ENCODE results near the gene MPZL3.

Gene MPZL3

GRCh38 chr11:118251858-118252652 is at the start of gene MPZL3:
TSS of gene MPZL3 (minus strand) at chr11:118252365. CDS start at chr11:118252294, 71 bp downstream.
- peak; percentile 57 to 71 (median 62) for DNase-seq (ENCODE audit: low read depth in 3 of 3, low spot score in 1 of 3)

- no peak for DNase-seq (ENCODE audit: low read depth in 3 of 3, low spot score in 1 of 3)
These were observed 49.5 kb upstream of the MPZL3 start for GRCh38 chr11:118301600-118302195.

GRCh38 chr11:118295815-118296454 is 43.8 kb upstream of the MPZL3 start:
- no peak for DNase-seq (ENCODE audit: low read depth in 3 of 3, low spot score in 1 of 3)

- DNase-seq (ENCODE audit: low read depth in 3 of 3, low spot score in 1 of 3), result no peak
These were observed 43.0 kb upstream of the MPZL3 start for GRCh38 chr11:118295199-118295598.

- no peak for DNase-seq (ENCODE audit: low read depth in 3 of 3, low spot score in 1 of 3)
These were observed 41.9 kb upstream of the MPZL3 start for GRCh38 chr11:118294053-118294452.

- no peak for DNase-seq (ENCODE audit: low read depth in 3 of 3, low spot score in 1 of 3)
These were observed 39.4 kb upstream of the MPZL3 start for GRCh38 chr11:118291477-118292135.

GRCh38 chr11:118290923-118291322 is 38.8 kb upstream of the MPZL3 start:
- no peak for DNase-seq (ENCODE audit: low read depth in 3 of 3, low spot score in 1 of 3)

GRCh38 chr11:118289401-118289800 is 37.2 kb upstream of the MPZL3 start:
- no peak for DNase-seq (ENCODE audit: low read depth in 3 of 3, low spot score in 1 of 3)

GRCh38 chr11:118287006-118287405 is 34.8 kb upstream of the MPZL3 start:
- no peak for DNase-seq (ENCODE audit: low read depth in 3 of 3, low spot score in 1 of 3)

- DNase-seq (ENCODE audit: low read depth in 3 of 3, low spot score in 1 of 3), result no peak
These were observed 34.4 kb upstream of the MPZL3 start for GRCh38 chr11:118286545-118286944.

GRCh38 chr11:118283756-118284350 is 31.7 kb upstream of the MPZL3 start:
- no peak for DNase-seq (ENCODE audit: low read depth in 3 of 3, low spot score in 1 of 3)

GRCh38 chr11:118283037-118283636 is 31.0 kb upstream of the MPZL3 start:
- no peak for DNase-seq (ENCODE audit: low read depth in 3 of 3, low spot score in 1 of 3)

- no peak for DNase-seq (ENCODE audit: low read depth in 3 of 3, low spot score in 1 of 3)
These were observed 30.4 kb upstream of the MPZL3 start for GRCh38 chr11:118282606-118283005.

GRCh38 chr11:118281284-118281683 is 29.1 kb upstream of the MPZL3 start:
- no peak for DNase-seq (ENCODE audit: low read depth in 3 of 3, low spot score in 1 of 3)

GRCh38 chr11:118277312-118277711 is 25.1 kb upstream of the MPZL3 start:
- no peak for DNase-seq (ENCODE audit: low read depth in 3 of 3, low spot score in 1 of 3)

- DNase-seq (ENCODE audit: low read depth in 3 of 3, low spot score in 1 of 3), result no peak
These were observed 24.3 kb upstream of the MPZL3 start for GRCh38 chr11:118276422-118276821.

GRCh38 chr11:118275176-118275575 is 23.0 kb upstream of the MPZL3 start:
- DNase-seq (ENCODE audit: low read depth in 3 of 3, low spot score in 1 of 3), result no peak

- no peak for DNase-seq (ENCODE audit: low read depth in 3 of 3, low spot score in 1 of 3)
These were observed 22.0 kb upstream of the MPZL3 start for GRCh38 chr11:118274186-118274585.

GRCh38 chr11:118272001-118272400 is 19.8 kb upstream of the MPZL3 start:
- no peak for DNase-seq (ENCODE audit: low read depth in 3 of 3, low spot score in 1 of 3)

GRCh38 chr11:118267486-118267885 is 15.3 kb upstream of the MPZL3 start:
- DNase-seq (ENCODE audit: low read depth in 3 of 3, low spot score in 1 of 3), result no peak

GRCh38 chr11:118265954-118266353 is 13.8 kb upstream of the MPZL3 start:
- no peak for DNase-seq (ENCODE audit: low read depth in 3 of 3, low spot score in 1 of 3)
